GM18502 (cell line): ENCODE data around the gene KPNA5.
A peak's percentile ranks its signal among the peaks of the same experiment; 100 is the strongest.
"Not testable (repeated sequence)": the region's sequence is repeated elsewhere in the genome, so short reads cannot be mapped to it uniquely, and the experiment has no call there.

Experiments
- ATAC-seq: cut with Tn5 transposase; IDR thresholded peaks from one replicate; pipeline ENCODE4 v1.9.1; 2021; ENCODE audit warnings: mild to moderate bottlenecking; ENCODE audit not compliant: unreplicated experiment, poor library complexity

The KPNA5 gene

GRCh38 chr6:116680880-116681672, at the start of gene KPNA5:
Gene KPNA5 (plus strand): TSS chr6:116681211. CDS start chr6:116681335, 124 bp downstream.
- ATAC-seq = peak; percentile 97

DNA sequence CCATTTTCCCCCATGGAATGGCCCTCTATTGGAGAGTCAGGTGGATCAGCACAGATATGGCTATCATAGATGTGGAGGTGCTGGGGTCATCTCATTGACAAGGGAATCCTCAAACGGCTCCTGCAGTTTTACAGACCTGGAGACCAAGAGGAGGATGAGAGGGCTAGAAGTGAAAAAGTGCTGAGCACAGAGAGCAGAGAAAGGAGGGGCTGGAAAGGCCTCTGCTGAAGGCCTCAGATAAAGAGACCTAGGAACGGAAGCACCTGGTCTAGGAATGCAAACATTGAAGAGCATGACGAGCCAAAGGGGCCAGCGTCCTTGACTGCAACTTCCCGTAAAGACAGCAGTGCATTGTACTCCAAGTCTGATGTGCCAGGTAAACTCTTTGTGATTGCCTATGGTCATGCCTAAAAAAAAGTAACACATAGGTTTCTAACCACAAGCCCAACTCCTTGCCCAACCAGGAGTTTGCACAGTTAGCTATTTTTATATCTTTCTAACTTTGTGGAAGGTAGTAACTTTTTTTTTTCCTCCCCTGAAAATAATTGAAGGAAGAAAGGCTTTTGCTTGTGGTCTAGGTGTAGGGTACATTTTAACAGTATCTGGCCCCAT, 49.5 kb upstream of the KPNA5 start:
- ATAC-seq = no peak

GRCh38 chr6:116633685-116634084, 47.3 kb upstream of the KPNA5 start:
- no peak for ATAC-seq

DNA sequence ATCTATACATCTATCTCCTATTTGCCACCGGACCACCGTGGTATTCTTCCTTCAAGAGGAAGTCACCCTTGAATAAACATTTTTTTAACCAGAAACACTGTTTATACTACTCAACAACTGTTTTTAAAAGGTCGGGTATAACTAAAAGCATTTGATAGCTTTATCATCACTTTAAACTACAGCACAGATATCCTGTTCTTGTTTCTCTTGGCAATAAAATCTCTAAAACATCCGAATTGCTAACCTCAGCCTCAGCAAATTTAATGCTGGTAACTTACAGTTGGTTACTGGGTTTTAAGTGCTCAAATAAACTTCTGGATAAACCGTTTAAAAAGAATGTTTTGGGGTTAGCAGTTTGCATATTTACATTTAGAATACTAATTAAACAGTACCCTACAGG, 32.9 kb upstream of the KPNA5 start:
- no peak for ATAC-seq

GRCh38 chr6:116649129-116649528, 31.9 kb upstream of the KPNA5 start:
- ATAC-seq = no peak

DNA sequence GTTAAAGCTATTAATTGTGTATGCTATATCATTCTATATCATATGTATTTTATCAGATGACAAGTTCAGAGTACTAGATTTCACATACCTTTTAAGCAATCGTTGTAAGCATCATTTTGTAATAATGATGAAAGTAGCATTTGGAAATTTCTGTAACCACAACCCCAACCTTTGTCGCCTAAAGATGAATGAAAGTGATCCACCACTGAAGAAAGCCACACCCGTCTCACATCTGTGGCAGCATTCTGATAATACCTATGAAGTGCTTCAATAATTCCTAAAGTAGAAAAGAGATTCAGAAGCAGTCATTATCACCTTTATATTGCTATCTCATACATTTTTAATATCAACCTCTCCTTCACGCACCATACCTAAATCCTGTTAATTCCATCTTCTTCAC, 29.1 kb upstream of the KPNA5 start:
- ATAC-seq = no peak

DNA sequence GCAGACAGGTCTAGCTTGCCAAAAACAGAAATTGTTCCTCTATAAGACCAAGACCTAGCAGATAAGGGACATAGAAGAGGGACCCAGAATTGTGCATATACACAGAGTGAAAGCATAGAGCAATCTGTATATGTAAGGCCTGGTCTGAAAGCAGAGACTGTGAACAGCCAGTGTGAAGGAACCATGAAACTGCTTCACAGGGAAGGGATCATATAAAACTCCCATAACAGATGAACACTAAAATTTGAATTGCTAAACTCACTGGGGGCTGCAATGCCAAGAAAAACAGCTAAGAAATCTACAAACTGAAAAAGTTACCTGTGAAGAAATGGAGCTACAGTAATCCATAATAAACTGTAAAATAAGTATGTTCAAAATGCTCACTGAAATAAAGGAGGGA, 19.4 kb upstream of the KPNA5 start:
- ATAC-seq = no peak

- ATAC-seq = no peak
These were observed 18.8 kb upstream of the KPNA5 start for GRCh38 chr6:116662202-116662601.

DNA sequence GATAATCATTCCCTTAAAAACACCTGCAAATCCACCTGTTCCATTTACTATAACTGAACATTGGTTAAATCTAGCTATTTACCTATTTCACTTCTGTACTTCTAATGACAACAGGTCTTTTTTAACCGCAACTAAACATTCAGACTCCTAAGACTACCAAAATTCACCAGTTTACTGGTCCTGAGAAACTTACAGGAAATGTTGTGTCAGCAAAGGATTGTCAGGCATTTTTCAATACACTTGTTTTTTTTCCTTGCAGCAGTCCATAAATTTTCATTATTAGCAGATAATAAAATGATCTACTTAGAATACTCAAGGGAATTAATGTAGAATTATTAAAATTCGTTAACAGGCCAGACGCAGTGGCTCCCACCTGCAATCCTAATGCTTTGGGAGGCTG, 17.7 kb upstream of the KPNA5 start:
- no peak for ATAC-seq

- ATAC-seq = not testable (repeated sequence)
These were observed 16.8 kb upstream of the KPNA5 start for GRCh38 chr6:116664169-116664568.

DNA sequence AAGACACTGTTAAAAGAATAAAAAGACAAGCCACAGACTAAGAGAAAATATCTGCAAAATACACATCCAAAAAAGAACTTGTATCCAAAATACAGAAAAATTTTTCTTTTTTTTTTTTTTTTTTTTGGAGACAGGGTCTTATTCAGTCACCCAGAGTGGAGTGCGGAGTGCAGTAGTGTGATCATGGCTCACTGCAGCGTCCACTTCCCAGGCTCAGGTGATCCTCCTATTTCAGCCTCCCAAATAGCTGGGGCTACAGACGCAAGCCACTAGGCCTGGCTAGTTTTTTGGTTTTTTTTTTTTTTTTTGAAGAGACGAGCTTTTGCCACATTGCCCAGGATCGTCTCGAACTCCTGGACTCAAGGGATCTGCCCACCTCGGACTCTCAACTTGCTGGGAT, 15.5 kb upstream of the KPNA5 start:
- ATAC-seq = no peak

DNA sequence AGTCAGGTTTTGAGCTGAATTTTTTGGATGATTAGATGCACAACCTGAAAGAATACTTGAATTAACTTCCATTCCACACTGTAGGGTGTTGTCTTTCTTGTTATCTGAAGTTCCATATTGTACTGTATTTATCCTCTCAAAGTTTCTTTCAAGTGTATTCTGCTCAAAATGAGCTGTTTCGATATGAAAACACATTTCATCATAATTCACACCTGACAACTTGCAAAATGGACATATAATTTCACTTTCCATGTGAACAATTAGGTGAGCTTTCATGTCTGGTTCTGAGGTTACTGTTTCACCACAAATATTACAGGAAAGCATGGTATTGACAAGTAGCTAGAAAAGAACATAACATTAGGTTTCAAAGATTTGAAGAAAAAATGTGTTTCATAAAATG, 14.1 kb upstream of the KPNA5 start:
- peak; percentile 51 for ATAC-seq

DNA sequence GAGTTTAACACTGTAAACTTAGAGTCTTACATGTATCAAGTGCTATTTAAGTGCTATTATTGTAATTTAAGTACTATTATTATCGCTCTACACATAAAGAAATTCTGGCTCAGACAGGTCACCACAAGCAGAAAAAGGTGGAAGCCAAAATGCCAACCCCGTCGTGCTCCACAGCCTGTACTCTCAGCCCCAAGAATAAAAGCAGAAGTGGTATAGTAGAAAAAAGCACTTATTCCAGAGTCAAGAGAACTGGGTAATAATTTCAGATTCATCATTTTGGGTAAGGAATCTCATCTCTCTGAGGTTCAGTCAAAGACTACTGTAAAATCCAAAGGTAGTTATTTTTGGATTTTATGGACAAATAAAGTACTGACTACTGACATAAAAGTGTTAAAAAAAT, 13.4 kb upstream of the KPNA5 start:
- peak; percentile 37 for ATAC-seq

DNA sequence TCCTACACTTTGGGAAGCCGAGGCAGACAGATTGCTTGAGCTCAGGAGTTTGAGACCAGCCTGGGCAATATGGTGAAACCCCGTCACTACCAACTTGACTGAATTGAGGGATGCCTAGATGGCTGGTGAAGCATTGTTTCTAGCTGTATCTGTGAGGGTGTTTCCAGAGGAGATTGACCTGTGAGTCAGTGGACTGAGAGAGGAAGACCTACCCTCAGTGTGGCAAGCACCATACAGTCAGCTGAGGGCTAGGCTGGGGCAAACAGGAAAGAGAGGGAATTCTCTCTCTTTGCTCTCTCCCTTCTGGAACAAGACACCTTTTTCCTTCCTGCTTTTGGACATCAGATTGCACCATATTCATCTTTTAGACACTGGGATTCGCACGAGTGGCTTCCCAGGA, 8.7 kb upstream of the KPNA5 start:
- no peak for ATAC-seq

DNA sequence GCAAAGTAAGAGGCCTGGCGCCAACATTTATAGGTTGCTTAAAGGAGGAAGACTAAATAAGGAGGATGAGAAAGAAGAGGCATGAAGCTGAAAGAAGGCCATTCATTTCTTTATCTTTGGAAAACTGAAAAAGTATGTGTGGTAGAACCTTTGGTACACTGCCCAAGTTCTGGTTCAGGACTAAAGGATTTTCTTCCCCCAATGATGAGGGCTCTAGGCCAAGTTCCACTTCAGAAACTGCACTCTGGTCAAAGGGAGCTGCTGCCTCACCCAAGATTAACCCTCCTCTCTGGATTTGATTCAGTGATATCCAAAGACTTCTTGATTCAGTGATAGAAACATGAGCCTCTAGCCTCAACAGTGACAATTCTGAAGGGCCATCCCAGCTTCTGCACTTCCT, 5.0 kb upstream of the KPNA5 start:
- ATAC-seq = no peak

- peak; percentile 20 for ATAC-seq
These were observed 1.3 kb downstream of the KPNA5 start for GRCh38 chr6:116682334-116682712.

GRCh38 chr6:116685437-116685993, 4.5 kb downstream of the KPNA5 start:
- ATAC-seq = no peak

- not testable (repeated sequence) for ATAC-seq
These were observed 5.6 kb downstream of the KPNA5 start for GRCh38 chr6:116686475-116687101.

- ATAC-seq = no peak
These were observed 10.1 kb downstream of the KPNA5 start for GRCh38 chr6:116691154-116691553.

- ATAC-seq = not testable (repeated sequence)
These were observed 11.9 kb downstream of the KPNA5 start for GRCh38 chr6:116692873-116693272.

DNA sequence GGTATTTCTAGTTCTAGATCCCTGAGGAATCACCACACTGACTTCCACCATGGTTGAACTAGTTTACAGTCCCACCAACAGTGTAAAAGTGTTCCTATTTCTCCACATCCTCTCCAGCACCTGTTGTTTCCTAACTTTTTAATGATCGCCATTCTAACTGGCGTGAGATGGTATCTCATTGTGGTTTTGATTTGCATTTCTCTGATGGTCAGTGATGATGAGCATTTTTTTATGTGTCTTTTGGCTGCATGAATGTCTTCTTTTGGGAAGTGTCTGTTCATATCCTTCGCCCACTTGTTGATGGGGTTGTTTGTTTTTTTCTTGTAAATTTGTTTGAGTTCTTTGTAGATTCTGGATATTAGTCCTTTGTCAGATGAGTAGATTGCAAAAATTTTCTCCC, 12.3 kb downstream of the KPNA5 start:
- ATAC-seq = not testable (repeated sequence)
